Fibroblast of lung (primary cell): ENCODE data around the gene POU2F2.
A peak's percentile ranks its signal among the peaks of the same experiment; 100 is the strongest.

Experiments used
- CTCF ChIP-seq, 2 donors: IDR thresholded peaks in 1 of 2; conservative IDR thresholded peaks in 1 of 2; 1 replicate in 1 of 2; 2 replicates in 1 of 2; pipeline ENCODE4 v1.5.1; 2011 to 2012; ENCODE audit warnings: low read length in 2 of 2, control low read depth in 1 of 2, inconsistent platforms in 1 of 2, low read depth in 1 of 2, mild to moderate bottlenecking in 1 of 2
- EZH2 ChIP-seq: IDR thresholded peaks from 2 replicates; pipeline ENCODE4 v1.5.1; 2012; ENCODE audit warnings: low read length, control low read depth, mild to moderate bottlenecking; ENCODE audit errors: missing control alignments

DNA sequence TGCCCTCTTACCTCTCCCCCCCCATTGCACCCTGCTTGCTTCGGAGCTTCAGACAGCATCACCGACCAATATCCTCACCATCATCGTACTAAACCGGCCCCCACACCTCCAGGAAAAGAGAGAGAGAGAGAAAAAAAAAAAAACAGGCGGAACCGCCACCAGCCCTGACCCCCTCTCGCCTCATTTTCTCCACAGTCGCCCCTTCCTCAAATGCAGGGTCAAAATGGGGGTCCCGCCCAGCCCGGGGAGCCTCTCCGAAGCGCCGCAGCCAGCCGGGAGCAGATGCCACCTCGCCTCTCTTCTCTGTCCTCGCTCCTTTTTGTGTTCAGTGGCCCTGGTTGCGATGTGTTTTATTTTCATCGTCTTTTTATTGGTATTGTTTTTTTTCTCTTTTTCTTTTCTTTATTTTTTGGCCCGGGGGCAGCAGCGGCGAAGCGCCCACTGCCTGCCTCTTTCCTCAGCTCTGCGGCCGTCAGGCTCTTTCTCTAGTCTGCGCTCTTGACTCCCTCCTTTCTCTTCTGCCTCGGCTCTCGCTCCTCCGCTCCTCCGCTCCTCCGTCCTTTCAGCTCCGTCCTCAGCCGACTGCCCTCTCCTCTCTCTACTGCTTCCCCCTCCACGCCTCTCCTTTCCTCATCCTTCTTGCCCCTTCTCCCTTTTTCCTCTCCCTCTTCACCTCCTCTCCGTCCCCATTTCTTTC lies 43.9 kb upstream of the POU2F2 start:
- TF ChIP-seq CTCF (conservative IDR thresholded peaks at IDR 0.05 in 1 of 2, IDR thresholded peaks at IDR 0.05 in 1 of 2; ENCODE audit: low read depth in 1 of 2, low read length in 2 of 2) (no peak), EZH2 (peak; percentile 68)
